GM19397 (cell line): ENCODE results near the gene METRNL.

Source experiments
- ATAC-seq: cut with Tn5 transposase; IDR thresholded peaks from one replicate; pipeline ENCODE4 v1.9.1; 2021; ENCODE audit warnings: mild to moderate bottlenecking, moderate library complexity; ENCODE audit not compliant: unreplicated experiment

METRNL gene

DNA sequence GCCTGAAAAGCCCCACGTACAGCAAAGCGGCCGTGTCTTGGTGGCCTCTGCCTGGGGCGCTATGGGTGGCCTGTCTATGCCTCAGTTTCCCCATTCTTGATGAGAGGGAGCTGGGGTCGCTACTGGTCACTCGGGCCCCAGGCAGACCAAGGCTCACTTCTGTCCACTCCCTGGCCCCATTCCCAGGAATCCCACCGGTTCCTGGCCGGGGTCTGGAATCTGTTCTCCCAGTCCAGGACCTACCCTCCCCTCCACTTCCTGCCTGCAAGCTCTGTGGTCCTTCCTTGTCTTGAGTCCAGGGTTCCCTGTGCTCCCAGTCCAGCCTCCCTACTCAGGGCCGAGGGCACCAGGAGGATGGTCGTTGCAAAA is 24.5 kb downstream of the METRNL start:
- no peak for ATAC-seq

DNA sequence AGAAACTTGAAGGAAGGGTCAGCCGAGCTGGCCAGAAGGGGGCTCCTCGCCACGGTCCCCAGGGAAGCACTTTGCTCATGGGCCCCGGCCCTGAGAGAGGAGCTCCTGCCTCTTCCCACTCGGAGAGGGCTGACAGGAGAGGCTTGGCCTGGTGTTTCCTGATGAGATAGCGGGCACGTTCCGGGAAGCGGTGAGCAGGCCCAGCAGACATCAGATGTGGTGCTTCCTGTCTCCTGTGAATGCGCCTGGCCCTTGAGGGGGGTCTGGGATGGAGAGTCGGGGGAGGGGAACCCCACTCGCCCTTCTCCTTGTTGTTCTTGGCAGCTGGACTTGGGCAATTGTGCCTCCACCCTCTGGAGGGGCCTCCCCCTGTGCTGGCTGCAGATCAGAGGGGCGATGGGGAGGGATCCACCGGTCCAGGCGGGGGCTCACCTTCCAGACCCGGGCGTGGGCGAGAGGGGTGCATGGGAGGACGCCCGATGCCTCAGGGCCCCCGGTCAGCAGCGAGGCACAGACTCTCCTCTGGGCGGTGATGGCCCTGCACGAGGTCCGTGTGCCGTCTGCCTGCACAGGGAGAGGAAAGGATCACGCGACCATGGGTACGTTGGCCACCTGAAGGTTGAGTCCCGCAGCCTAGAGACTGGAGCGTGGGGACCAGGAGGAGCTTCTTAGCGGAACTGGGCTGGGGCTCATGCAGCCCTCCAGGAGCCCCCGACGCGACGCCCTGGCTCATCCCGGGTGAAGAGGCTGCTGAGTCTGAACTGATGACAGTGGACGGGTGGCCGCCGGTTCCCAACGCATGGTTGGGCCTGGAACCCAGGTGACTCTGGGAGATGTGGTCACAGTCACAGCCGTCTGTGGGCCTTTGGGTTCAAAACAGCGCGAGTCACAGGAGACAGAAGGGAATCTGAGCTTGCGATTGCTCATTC is 25.4 kb downstream of the METRNL start:
- ATAC-seq, result no peak

DNA sequence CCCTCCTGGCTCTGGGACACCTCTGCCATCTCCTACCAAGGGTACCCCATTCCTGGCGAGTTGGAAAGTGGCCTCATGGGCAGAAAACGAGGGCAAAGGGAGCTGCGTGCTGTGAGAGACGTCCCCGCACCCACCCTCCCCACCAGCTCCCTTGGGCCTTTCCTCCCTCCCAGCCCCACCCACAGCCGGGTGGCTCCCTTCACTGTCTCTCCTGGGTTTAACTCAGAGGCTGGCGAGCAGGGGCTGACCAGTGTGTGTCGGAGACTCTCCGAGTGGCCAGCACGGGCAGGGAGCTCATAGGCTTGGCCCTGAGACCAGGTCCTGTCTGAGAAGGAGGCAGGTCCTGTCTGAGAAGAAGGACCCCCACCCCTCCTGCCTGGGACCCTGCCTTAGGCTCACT is 26.1 kb downstream of the METRNL start:
- ATAC-seq, result no peak

DNA sequence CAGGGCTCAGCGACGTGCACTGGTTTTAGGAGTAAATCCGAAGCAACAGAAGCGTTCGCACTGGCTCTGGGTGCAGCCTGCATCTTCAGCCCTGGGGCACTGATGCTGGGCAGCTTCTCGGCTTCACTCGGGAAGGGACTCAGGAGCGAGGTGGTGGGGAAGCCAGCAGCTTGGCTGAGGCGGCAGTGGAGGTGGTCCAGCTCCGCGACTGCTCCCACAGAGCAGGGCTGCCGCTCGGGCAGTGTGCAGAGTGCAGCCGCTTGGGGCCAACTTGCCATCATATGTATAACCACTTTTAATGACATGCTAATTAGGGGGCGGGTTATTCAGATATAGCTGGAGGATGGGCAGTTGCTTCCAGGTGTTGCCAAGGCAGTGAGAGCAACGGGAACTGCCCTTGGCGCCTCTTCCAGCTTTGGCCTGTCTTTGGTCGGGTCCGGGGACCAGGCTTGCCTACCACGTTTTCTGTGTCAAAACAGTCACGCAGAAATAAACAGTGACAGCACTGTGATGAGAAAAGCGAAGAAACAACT is 26.7 kb downstream of the METRNL start:
- no peak for ATAC-seq

DNA sequence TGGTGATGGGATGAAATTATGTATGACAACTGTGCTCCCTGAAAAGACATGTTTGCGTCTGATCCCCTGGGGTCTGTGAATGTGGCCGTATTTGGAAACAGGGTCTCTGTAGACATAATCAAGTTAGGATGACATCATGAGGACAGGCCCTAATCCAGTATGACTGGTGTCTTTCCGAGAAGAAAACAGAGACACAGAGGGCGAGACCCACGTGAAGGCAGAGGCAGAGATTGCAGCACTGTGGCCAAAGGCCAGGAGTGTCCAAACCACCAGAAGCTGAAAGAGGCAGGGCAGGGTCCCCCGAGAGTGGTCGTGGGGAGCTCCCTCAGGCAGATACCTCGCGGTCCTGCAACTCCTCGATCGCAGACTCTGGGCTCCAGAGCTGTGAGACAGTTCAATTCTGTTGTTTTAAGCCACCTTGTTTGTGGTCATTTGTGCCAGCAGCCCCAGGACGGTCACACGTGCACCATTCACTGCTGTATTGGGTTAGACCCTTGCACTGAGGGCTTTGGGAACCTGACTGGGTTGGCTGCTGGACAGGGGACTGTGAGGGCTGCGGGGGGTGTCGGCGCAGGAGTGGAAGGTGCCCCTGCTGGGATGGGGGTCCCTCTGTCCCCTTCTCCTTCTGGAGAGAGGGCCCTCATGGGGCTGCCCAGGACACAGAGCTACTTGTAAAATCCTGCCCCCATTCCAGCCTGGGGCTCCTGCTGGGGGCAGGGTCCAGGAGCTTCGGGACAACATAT is 27.7 kb downstream of the METRNL start:
- ATAC-seq, result no peak

DNA sequence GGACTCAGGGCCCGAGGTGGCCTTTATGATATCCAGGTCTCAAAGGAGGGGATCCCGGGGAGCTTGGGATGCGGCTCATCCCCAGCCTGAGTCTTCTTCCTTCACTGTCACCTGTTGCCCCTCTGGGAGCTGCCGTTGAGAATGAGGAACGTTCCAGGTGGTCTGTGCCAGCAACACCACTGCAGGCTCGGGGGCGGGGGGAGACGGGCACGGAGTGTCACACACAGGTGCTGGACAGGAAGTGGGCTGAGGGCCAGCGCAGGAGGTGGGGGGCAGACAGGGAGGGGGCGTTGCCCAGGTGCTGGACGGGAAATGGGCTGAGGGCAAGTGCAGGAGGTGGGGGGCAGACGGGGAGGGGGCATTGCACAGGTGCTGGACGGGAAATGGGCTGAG is 28.2 kb downstream of the METRNL start:
- ATAC-seq, result no peak

DNA sequence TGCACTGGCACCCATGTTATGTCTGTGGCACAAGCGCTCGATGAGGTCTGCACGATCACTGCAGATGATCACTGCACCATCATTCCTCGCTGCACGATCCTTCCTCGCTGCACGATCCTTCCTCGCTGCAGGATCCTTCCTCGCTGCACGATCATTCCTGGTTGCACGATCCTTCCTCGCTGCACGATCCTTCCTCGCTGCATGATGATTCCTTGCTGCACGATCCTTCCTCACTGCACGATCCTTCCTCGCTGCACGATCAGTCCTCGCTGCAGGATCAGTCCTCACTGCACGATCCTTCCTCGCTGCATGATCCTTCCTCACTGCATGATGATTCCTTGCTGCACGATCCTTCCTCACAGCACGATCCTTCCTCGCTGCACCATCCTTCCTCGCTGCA is 29.3 kb downstream of the METRNL start:
- ATAC-seq, result no peak

DNA sequence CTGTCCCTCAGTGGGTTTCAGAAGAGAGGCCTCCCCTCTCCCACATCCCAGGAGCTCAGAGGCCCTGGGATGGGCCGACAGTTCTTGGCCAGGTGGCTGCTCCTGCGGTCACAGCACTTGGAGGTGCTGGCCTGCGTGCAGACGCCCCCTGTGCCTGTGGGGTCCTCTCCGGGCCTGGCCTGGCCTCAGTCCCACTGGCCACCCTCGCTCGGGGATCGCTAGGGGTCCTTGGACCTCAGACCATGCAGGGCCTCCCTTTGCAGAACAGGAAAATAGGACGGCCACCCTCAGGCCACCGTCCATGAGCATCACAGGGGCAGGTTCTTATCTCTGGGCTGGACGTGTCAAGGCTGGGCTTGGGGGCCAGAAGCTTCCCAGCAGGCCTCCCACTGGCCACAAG is 30.0 kb downstream of the METRNL start:
- no peak for ATAC-seq

DNA sequence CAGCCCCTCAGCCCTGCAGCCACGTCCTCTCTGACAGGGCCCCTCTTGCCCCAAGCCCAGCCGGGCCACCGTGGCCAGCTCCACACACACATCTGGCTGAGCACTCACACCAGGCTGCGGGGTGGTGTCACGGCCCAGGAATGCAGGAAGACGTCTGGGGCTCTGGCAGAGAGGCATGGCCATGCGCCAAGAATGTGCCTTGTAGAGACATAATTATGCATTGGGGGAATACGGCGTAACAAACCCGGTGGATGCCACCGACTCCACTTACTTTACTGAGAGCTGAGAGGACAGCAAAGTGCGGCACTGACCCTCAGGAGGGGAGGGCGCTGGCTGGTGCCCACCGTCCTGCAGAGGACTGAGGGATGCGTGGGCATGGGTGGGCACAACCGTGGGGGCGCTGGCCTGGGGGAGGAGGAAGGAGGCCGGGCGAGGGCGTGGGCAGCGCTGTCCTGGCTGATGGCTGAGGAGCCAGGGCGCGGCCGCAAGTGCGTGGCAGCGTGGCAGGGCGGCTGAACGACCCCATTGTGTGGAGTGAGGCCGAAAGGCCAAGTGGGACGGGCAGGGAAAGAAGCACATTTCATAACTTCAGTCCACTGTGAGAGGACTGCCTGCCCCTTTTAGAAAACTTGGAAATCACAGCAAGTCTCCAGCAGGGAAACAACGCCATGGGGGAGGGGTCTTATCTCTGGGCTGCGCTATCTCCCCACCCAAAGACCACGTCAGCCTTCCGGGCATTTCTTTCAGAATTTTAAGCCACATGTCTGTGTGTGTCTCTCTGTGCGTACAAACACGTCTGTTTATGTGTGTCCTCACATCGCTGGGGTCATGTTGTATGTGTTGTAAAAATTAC is 30.6 kb downstream of the METRNL start:
- no peak for ATAC-seq

DNA sequence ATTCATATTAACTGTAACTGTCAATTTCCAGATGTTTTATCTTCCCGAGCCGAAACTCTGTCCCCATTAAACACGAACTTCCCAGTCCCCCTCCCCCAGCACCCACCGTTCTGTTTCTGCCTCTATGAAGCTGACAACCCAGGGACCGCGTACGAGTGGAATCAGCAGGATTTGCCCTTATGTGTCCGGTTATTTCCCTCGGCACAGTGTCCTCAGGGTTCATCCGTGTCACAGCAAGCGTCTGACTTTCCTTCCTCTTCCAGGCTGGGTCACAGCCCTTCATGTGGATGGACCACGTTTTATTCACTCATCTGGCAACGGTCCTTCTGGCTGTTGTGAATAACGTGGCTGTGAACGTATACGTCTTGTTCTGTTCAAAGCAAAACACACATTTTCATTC is 31.3 kb downstream of the METRNL start:
- no peak for ATAC-seq

DNA sequence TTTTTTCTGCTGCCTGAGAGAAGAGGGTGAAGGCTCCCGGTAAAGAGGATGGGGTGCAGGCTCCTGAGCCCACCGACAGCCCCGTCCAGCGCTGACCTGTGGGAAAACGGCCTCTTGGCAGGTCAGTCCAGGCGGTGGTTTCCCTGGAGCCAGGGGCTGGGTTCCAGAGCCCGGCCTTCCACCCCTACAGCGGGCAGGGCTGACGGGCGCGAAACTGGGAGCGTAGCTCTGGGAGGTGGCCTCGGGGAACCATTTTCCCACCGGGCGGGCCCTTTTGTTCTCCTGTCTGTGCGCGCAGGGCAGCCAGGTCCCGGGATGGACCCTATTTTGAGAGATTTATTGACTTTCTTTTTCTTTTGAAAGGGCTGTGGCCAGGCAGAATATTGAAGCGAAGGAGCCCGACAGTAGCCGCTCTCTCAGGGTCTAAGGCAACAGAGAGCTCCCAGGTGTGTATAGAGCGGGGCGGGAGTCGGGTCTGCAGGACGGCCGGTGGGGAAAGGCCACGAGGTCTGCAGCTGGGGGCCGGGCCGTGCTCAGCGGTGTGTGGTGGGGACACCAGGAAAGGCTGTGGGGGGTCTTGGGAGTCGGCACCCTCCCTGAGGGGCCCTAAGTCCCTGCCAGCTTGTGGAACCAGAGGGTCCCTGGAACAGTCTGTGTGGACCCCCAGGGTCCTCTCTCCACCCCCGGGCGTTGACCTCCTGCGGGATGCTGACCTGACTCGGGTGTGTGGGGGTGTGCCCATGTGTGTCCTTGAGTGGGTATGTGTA is 32.3 kb downstream of the METRNL start:
- ATAC-seq, result no peak

DNA sequence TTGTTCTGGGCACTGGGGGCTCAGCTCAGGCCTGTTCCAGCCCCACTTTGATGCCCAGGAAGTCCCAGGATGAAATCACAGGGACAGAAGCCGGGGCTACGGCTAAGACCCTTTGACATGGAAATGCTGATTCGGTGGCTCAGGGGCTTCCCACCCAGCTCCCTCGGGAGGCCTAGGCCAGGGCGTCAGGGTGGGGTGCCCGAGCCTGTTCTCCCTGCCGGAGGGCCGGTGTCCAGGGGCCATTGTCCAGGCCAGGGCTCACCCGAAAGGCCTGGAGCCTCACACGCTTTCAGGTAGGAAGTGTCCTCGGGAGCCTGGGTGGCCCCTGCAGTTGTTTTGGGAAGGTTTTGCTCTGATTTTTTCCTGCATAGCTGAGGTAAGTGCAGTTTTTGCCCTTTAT is 34.0 kb downstream of the METRNL start:
- ATAC-seq, result no peak

DNA sequence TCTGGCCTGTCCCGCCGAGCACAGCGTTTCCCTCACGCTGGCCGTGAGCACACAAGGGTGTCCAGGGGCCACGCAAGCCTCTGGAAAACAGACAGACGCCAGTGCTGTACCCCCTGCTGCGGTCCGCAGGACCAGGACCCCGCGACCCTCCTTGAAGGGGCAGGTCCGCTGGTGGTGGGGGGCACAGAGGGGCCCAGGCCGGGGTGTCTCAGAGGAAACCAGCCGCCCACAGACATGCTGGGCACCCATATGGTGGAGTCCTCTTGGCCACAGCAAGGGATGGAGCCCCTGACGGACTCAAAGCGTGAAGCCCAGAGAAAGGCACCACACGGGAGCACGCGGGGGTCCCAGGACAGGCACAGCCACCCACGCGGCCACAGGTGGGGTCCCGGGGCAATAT is 34.4 kb downstream of the METRNL start:
- ATAC-seq, result no peak

DNA sequence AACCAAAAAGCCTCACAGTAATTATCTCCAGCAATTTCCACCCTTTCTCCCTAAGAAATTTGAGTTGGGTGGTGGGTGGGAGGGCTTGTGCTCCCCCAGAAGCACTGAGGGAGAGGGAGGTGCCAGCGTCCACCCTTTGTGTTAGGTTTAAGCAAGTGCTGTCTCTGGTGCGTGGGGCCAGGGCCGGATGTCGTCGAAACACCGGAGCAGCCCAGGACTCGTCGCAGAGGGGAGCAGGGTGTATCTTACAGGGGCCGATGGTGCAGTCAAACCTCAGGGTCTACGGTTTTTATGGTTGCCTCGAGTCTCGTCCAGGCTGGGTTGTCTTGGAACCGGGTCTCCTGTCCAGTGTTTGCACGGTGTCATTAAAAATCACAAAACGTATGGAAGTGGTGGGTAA is 35.3 kb downstream of the METRNL start:
- ATAC-seq, result no peak

DNA sequence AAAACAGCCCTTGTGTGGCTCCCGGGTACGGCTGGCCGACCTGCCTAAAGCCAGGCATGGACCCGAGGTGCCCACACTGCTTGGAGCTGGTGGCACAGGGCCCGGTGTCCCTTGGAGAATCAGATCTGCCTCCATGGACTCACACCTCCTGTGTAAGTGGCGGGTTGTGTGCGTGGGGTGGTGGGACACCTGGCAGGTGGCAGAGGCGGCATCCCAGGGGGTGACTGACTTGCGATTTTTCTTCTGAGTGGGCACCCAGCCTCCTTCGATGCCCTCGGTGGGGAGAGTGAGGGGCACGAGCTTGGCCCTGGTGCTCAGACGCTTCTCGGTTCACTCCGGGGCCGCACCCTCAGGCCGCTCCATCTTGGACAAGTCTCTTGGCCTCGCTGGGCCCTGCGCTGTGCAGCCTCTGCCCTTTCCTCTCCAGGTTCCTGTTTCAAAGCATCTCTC is 35.8 kb downstream of the METRNL start:
- ATAC-seq, result no peak

DNA sequence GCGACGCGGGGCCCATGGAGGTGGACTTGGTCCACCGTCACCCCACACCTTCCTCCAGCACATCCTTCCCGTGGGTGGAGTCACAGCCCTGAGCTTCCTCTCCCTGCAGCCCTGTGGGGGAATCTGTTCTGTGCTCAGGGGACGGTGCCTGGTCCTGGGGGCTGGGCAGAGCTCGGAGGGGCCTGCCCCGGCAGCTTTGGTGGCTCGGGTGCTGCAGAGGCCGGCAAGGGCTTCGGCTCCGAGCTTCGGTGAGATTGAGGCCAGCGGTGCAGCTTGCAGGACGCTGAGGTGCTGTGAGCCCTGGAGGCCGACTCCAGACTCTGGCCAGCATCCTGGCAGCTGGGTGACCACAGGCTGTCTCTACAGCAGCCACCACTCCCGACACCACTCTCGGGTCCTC is 36.4 kb downstream of the METRNL start:
- ATAC-seq, result no peak

DNA sequence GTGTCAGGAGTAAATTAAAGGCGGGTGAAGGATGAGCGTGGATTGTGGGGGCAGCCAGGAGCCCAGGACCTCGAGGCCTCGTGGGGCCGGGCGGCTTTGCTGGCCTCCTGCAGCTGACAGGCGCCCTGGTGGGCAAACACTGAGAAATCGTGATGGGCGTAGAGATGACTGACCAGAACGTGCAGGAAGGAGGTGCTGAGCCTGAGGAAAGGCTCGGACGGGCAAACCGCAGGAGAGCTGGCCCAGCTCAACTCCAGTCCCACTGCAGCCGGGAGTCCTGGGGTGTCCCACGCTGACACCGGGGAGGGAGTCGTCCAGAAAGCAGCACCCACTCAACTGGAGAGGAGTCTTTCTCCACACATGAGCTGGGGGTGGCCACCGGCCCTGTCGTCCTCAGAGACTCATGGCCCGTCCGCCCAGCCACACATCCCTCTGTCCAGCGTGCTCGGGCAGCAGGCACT is 36.9 kb downstream of the METRNL start:
- no peak for ATAC-seq

DNA sequence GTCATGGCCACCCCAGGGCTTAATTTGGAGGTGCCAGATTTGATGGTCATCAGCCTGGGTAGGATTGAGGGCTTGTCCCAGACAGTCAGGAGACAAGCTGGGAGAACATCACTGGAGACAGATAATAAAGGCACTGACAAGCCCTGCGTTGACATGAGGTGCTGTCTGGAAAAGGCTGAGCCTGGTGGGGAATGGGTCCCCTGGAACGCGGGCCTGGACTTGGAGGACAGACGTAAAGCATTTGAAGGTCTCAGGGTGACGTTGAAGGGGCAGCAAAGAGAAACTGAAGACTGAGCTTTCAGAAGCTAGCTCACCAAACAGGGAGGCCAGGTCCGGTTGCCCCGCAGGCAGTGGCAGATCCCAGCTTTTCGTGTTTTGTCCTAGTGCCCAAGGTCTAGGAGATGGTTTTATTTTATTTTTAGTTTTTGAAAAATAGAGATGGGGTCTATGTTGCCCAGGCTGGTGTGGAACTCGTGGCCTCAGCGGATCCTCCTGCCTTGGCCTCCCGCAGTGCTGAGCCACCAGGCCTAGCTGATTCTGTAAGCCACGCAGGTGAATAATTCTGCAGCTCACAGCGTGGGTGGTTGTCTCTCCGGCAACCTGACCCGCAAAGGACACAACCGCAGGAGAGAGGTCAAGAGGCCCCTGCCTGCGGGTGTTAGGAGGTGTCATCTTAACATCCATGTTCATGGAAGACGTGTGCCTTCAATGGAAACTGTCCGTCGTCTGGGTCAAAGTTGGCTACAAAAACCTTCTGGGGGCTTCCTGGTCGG is 37.6 kb downstream of the METRNL start:
- no peak for ATAC-seq

DNA sequence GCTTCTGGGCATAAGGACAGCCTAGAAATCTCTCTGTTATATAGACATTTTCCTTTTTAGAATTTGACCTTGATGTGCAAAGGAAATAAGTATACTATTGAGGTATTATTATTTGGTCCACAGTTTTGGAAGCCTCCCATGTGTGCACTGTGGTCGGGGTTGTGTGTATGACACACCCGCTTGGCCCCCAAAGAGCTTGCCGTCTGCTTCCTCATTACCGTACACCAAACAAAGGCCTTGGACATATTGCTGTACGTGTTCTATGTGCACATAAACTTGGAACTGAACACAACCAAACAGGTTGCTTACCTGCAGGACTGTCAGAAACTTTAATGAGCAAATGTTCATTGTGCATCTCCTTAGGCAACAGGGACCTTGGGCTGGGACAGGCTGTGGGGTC is 38.2 kb downstream of the METRNL start:
- ATAC-seq, result no peak
